ENCODE measurements around the gene SLC16A3.

Gene SLC16A3

DNA sequence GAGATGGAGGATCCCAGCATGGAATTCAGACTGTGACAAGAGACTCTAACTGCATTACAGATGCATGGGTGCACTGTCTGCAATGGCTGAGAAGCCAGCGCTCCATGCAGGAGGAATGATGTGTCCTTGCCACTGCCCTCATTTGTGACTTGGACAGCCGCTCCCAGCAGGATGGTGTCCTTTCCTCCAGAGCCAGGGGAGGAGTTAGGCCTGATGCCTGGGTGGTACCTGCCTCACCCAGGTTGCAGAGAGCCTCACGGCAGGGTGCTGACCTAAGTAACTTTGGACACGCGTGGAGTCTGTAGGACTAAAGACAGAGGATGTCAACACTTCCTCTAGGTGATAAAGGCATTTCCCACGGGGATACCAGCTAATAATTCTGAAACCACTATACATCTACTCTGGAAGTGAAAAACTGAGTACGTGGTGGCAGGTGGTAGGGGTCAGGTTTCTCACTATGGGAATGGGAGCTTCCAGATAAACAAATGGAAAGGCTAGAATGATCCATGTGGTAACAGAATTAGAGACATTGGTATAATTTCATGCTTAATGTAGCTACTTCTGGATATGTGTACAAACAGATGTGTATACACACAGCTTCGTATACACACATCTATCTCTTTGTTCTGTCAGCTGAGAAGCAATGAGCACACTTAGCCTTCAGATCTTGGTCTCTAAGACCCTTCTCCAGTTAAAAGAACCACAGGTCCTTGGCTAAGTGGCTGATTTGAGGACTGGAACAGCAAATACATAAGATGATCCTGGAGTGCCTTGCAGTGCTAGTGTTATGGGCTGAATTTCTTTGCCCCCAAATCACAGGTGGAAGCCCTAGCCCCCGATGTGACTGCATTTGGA lies 58.4 kb downstream of the SLC16A3 start:
- no peak for DNase-seq (ENCODE audit: low spot score)

DNA sequence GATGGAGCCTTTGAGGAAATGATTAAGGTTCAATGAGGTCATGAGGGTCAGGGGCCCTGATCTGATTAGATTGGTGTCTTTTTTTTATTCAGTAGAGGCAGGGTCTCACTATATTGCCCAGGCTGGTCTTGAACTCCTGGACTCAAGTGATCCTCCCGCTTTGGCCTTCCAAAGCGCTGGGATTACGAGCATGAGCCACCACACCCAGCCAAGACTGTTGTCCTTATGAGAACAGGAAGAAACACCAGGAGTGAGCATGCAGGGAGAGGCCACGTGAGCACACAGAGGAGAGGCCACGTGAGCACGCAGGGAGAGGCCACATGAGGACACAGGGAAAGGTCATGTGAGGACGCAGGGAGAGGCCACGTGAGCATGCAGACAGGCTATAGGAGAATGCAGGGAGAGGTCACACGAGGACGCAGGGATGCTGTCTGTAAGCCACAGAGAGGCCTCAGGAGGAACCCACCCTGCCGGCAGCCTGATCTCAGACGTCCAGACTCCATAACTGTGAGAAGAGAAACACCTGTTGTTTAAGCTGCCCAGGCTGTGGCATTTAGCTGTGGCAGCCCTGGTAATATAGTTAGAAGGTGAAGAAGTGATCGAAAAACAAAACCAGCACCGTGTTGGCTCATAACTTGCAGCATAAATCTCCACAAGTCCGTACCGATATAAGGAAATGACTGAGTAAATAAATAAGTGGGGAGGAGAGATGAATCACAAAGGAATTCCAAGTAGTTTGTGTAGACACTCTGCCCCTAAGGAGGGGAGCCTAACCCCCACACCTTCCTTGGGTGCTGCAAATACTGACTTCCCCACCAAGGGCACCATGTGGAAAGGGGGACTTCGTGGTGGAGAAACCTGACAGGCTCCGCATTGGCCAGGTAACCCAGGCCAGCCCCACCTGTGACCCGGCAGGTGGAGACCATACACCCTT lies 59.3 kb downstream of the SLC16A3 start:
- no peak for DNase-seq (ENCODE audit: low spot score)
